HG03135 (cell line): Measurements from ENCODE around the gene CASK.

Source experiments
- ATAC-seq: cut with Tn5 transposase; IDR thresholded peaks from one replicate; pipeline ENCODE4 v1.9.1; 2021; ENCODE audit warnings: mild to moderate bottlenecking, moderate library complexity; ENCODE audit not compliant: unreplicated experiment

Gene CASK

GRCh38 chrX:41837270-41837944 is 85.9 kb downstream of the CASK start:
- peak; percentile 62 for ATAC-seq

DNA sequence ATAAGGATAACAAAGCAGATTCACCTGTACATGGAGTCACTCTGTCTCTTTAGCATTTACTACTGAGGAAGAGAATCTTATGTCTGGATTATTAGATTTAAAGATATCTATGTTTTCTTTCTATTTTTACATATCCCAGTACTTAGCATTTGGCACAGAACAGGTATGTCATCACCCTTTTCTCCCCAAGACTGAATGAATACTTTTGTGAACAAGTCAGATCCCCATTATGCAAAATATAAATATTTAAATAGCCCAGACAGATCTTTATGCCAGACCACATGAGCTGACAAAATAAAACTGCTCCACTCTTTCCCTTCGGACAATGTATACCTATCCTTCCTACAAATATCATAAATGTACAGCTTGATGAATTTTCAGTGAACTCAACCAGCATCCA is 94.5 kb downstream of the CASK start:
- ATAC-seq: no peak

DNA sequence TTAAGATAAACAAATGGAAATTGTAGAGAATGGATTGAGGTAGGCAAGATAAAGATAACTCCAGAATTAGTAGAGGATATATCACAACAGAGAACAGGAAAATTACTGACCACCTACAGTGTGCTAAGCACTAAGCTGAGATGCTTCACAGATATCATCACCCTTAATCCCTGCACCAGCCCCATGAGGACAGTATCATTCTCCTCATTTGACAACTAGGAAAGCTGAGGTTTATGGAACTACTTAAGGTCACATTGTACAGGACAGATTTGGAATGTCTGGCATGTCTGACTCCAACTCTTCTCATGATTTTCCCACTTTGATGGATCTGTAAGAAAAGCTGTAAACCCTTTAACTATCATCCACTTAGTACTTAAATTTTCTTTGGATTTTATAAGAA is 95.5 kb downstream of the CASK start:
- ATAC-seq: no peak

DNA sequence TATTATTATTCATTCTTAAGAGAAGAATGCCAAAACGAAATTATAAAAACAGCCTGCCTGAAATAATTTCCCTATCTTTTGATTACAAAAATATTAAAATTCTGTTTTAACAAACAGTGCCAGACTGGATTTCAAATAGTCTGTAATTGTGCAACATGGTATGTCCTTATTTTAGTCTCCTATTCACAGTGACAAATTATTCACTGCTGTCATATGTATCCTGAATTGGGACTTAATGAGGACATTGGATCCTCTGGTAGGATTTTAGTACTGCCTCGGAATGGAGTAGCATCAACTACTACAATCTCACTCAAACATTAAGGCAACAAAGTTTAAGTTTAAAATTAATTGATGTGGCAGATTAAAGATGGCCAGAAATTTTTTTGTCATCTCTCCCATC is 97.6 kb downstream of the CASK start:
- ATAC-seq: no peak

DNA sequence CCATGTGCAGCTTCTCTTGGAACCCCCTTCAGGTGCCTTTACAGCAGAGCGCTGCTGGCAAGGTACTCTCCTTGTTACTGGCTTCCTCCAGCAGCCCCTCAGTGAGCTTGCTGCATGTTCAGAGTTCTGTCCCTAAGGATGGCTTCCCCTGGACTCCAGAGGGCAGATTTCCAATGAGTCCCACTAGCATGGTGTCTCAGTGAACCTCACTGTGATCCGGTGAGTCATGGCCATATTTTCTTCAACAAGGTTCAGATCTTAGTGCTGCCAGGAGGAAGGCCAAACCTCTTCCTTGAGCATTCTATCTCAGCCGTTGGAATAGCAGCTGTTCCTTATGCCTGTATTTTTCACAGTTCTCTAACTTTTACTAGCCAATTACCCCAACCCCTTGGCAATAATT is 98.8 kb downstream of the CASK start:
- no peak for ATAC-seq

DNA sequence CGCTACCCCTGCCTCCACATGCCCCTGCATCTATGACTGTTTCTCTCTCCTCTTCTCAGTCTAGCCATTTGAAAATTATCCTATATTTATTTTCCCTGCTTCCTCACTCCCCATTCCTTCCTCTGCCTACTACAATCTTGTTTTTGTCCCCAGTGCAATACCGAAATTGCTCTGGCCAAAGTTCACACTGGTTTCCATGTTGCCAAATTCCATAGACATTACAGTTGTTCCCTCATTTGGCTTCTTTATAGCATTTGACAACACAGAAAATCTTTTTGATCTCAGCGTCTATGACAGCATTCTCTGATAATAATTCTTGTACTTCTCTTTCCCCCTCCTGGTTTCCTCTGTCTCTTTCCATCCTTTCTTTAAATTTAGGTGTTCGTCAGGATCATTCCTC is 100.0 kb downstream of the CASK start:
- ATAC-seq: no peak

GRCh38 chrX:41822892-41823291 is 100.5 kb downstream of the CASK start:
- ATAC-seq: no peak

DNA sequence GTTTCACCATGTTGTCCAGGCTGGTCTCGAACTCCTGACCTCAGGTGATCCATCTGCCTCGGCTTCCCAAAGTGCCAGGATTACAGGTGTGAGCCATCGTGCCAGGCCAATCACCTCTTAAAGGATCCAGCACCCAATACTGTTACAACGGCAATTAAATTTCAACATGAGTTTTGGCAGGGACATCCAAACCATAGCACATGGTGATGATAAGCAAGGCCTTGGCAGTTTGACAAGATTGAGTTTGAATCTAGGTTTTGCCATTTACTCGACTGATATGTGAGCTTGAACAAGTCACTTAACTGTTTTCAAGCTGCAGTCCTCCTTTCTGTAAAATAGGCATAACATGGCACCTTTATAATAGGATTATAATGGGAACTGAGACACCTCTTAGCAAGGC is 115.3 kb downstream of the CASK start:
- no peak for ATAC-seq

DNA sequence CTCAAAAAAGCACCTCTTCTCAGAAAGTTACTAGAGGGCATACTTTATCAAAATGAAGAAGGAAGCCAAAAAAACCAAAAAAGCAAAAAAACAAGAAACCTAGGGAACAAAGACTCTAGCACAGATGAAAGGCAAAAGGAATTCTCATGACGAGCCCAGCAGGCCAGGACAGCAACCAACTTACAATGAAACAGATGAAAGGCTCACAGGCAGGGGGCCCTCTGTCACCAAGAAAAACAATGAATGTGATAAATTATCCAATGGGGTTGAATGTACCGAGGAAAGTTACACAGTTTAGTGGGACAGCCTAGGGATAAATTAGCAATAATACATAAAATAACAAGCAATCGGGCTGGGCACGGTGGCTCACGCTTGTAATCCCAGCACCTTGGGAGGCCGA is 120.4 kb downstream of the CASK start:
- no peak for ATAC-seq

DNA sequence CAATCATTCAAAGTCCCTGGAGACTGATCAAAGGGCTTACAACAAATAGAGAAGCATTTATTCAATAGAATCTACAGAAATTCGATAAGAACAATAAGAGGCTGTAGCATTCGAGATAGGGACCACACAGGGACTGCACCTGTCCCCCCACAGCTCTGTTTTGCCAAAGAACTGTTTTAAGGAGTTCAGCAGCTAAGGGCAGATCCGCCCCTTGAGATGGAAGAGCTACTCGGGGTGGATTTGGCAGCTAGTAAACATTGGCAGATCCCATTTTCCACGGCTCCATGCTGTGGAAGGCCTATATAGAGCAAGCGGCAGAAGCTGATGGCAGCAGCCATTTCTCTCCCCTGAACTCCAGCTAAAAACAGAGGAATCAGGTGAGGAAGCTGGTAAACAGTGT is 123.7 kb downstream of the CASK start:
- no peak for ATAC-seq

DNA sequence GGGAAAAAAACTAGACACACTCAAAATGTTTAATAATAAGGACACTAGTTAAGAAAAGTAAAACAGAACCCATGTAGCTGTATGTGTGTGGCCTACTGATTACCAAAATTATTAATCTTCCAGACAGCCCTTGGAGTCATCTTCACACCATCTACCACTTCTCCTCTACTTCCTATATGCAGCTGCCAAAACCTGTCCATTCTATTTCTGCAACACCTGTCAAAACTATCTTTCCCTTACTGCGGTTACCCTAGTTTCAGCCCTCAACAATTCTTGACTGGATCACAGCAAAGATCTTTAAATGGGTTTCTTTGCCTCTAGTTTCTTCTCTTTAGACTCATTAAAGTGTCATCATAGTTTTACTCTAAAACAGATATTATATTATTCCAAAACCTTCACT is 126.8 kb downstream of the CASK start:
- ATAC-seq: no peak

DNA sequence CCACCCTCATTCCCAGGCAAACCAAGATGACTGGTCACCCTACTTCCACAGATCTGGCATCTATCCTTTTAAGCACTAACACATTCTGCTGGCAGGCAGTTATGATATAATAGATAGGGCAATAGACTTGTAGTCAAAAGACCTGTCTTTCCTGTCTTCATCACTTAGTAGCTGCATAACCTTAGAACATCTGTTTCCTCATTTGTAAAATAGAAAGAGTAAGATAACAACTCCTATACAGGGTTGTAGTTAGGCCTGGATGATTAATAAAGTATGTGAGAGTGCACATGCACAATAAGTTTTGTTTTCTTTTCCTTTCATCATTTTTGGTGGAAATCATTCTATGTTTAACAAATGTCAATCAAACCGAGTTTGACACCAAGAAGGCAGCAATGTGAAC is 127.3 kb downstream of the CASK start:
- ATAC-seq: no peak

DNA sequence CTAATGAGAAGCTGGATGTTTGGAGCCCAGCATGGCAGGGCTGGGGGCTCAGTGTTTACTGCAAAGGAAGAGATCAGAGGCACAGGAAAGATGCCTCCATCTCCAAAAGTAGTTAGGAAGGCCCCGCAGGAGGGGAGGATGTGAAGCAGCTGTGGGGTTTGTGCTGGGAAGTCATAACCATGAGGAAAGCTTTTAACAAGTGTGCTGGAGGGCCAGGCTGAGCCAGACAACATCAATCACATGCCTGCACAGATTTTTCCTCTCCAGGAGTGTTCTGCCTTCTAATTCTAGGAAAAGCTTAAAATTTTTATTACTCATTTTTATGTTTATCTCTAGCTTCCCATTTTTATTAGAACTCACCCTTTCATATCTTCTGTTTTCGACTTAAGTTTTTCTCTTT is 134.0 kb downstream of the CASK start:
- ATAC-seq: no peak

GRCh38 chrX:41785685-41786084 is 137.7 kb downstream of the CASK start:
- no peak for ATAC-seq

DNA sequence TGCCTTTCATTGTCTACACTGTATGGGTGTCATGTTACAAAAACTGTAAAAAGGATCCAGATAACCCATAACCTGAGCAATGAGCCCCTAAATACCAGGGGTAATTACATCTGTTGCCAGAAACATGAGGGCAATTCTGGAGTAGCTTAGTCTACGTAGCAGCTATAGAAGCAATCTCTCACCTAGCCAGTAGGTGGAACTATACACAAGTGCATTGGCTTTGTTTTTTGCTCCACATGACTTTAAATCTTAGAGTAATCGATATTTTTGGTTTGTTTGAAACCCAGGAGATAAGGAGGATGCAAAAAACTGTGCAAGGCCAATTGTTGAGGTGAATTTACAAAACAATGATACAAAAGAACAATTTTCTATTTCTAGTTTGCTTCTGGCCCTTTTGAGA is 141.9 kb downstream of the CASK start:
- ATAC-seq: no peak

DNA sequence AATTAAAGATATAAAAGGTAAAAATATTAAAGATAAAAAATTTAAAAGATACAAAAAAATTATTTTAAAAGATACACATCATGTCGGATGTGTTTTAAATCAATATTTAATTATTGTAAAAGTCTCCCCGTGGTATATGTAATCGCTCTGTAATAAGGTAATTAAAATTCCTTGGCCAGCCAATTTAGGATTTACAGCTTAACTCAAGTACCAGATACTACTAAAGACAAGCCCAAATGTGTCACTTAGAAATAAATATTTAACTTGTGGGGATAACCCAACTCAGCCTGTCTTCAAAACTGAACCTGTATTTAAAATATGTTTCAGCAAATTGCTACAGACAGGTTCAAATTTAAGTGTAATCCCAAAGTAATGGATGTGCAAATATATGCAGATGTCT is 143.4 kb downstream of the CASK start:
- ATAC-seq: no peak

- ATAC-seq: no peak
Observed at GRCh38 chrX:41779030-41779564, 144.3 kb downstream of the CASK start.

DNA sequence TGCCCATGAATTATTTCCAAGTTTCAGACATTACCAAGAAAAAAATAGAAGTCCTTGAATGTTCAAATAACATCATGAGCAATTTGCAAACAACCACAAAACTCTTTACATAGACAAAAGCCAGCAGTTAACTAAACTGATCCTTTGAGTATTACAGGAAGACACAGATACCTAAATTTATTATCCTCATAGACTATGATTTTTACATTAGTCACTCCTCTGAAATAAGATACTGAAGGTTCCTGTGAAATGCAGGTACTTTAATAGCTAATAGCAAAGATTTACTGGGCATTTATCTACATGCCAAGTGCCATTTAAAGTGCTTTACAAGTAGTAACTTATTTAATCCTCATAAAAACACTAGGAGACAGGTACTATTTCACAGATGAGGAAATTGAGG is 161.7 kb downstream of the CASK start:
- no peak for ATAC-seq

- ATAC-seq: no peak
Observed at GRCh38 chrX:41761169-41761568, 162.2 kb downstream of the CASK start.

DNA sequence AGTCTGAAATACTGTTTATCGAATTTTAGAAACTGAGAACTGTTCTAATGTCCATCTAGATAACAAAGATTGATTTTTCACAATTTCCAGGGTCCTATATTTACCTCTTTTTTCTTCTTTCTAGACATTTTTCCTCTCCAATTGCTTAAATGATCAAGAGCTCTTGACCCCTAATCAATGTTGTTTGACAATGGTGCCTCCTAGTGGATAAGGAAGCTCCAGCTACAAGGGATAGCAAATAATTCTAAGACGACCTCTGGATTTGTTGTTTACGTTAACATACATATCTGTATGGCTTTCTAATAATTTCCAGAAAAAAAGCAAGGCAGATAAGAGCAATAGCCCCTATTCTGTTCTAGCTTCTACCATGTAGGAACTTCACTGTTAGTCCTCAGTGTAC is 163.5 kb downstream of the CASK start:
- ATAC-seq: no peak

DNA sequence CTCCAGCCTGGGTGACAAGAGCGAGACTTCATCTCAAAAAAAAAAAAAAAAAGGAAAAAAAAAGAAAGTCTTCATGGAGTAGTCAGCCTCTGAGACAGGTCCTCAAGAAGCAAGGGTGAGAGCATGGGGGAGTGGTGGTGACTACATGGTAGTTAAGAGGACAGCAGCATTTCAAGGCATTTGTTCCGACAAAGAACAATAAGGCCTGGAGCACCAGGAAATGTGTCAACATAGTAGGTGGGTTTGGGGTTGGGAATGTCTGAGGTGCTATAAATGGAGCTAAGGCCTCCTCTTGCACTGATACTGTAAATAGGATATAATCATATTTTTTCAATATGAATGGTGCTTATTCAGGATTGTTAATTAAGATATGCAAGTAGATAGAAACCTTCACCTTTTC is 165.0 kb downstream of the CASK start:
- no peak for ATAC-seq

DNA sequence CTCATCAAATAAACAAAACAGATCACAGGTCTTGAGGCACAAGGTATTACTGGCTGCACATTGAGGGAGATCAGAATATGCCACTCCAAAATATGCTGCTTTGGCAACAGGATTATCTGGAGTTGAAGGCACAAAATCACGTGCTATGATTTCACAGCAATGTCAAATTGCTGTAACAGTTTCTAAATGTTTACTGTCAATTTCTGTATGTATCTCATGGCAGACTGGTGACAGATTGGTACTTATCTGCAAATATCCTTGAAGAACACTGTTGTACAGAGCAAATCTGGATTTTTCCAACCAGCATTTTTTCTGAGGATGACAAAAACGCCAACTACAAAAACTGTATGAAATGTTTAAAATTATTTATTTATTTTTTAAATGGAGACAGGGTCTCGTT is 172.6 kb downstream of the CASK start:
- no peak for ATAC-seq

DNA sequence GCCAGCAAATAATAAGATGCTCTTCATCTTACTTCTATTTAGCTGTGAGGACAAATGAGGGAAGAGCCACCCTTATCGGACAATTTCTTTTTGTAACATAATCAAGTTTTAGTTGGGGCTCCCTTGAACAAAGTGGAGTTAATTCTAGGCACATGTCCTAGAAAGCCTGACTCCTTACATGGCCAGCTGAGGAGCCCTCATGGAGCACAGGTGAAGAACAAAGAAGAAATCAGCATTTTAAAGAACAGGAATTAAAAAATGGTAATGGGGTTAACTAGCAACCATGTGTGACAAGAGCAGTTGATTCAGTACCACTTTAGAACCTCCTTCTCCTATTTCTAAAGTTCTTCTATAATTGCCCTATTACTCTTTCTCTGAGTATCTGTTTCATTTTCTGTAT is 183.5 kb downstream of the CASK start:
- no peak for ATAC-seq
